ENCODE measurements around the gene SEMA3B. TPM values are rescaled to one million over a fixed set of nuclear protein-coding genes. Genes with fewer than 3 reads are reported as not detected.

The SEMA3B gene
- total and polyA plus RNA-seq, 2 of the 4 experiments (the other 2 are of a cell fraction), result 4.3 to 29.3 TPM

- ChIA-PET POLR2A (ENCODE audit: unreplicated experiment) (no interaction called here), CTCF (no interaction called here)
- no TSS peak for BruUV-seq (replicated peaks)
- ATAC-seq (ENCODE audit: low read depth) (no peak), DNase-seq (no peak)
- Histone ChIP-seq H3K4ac (ENCODE audit: low read depth, low read length) (no peak overlapping the region), H3K9me3 (ENCODE audit: control insufficient read depth, insufficient read depth, low read length) (no peaks in the 10 kb centered on the region), H4K91ac (ENCODE audit: insufficient read depth, low read depth, low read length) (no peak overlapping the region), H3K14ac (replicated peaks; ENCODE audit: low read depth, low read length) (no peak overlapping the region), H2BK15ac (ENCODE audit: low read depth, low read length) (no peak overlapping the region), H3K23ac (ENCODE audit: low read depth, low read length) (0 out of 2 replicates have a peak overlapping the region, but pooled peaks have one; percentile 8), H4K5ac (ENCODE audit: low read depth, low read length) (no peak overlapping the region), H2AK5ac (ENCODE audit: low read depth, low read length) (no peak overlapping the region; the same call in 1 of the 2 replicates), H2BK20ac (ENCODE audit: low read depth, low read length) (no peak overlapping the region), H3K4me2 (ENCODE audit: low read depth, low read length) (no peak overlapping the region), H3K36me3 (ENCODE audit: control insufficient read depth, insufficient read depth, low read length) (peaks cover 25% of the 10 kb centered on the region), H4K8ac (ENCODE audit: low read depth in 2 of 2, low read length in 2 of 2) (peak overlapping the region in 1 of 2 experiments; percentile 20; a peak in 1 of 4 replicates), H3K27ac (ENCODE audit: insufficient read depth, low read length) (no peak overlapping the region; the same call in 1 of the 2 replicates), H3K4me3 (ENCODE audit: insufficient read depth, low read depth, low read length) (no peak overlapping the region), H2AFZ (replicated peaks; ENCODE audit: low read length, poor library complexity) (no peak overlapping the region), H3K27me3 (ENCODE audit: control insufficient read depth, insufficient read depth, low read length) (no peaks in the 10 kb centered on the region), H3K9me1 (ENCODE audit: insufficient read depth, low read length) (peaks cover 10% of the 10 kb centered on the region), H4K20me1 (ENCODE audit: insufficient read depth, low read length) (peaks cover 86% of the 10 kb centered on the region), H3K18ac (ENCODE audit: low read depth, low read length) (no peak overlapping the region), H2BK5ac (ENCODE audit: low read depth, low read length, poor library complexity, severe bottlenecking) (peak overlapping the region; percentile 12), H2BK120ac (ENCODE audit: low read depth, low read length) (no peak overlapping the region), H3K4me1 (ENCODE audit: control insufficient read depth, insufficient read depth, low read length) (peaks cover 54% of the 10 kb centered on the region), H3K9ac (ENCODE audit: low read depth, low read length) (no peak overlapping the region), H2AK9ac (replicated peaks; ENCODE audit: low read depth, low read length, poor library complexity) (peak overlapping the region; percentile 63), H3K56ac (ENCODE audit: extremely low read depth, insufficient read depth, low read length) (no peak overlapping the region), H3K79me1 (ENCODE audit: low read depth in 1 of 2, low read length in 2 of 2) (peaks cover 4 to 81% of the 10 kb centered on the region in 2 experiments; a peak in 3 of 4 replicates)
- TF ChIP-seq, protein P1, sequence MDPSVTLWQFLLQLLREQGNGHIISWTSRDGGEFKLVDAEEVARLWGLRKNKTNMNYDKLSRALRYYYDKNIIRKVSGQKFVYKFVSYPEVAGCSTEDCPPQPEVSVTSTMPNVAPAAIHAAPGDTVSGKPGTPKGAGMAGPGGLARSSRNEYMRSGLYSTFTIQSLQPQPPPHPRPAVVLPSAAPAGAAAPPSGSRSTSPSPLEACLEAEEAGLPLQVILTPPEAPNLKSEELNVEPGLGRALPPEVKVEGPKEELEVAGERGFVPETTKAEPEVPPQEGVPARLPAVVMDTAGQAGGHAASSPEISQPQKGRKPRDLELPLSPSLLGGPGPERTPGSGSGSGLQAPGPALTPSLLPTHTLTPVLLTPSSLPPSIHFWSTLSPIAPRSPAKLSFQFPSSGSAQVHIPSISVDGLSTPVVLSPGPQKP (IDR thresholded peaks at IDR 0.05; ENCODE audit: borderline replicate concordance, low read depth, low read length), result no peak
- TF ChIP-seq RAD21 (IDR thresholded peaks at IDR 0.05; ENCODE audit: low read length), result no peak
- no peak for TF ChIP-seq SMC3 (IDR thresholded peaks at IDR 0.05; ENCODE audit: low read depth, low read length)
- TF ChIP-seq CEBPB (IDR thresholded peaks at IDR 0.05; ENCODE audit: low read depth, low read length), result no peak
- no peak for TF ChIP-seq USF2 (IDR thresholded peaks at IDR 0.05; ENCODE audit: low read depth, low read length)
- TF ChIP-seq MAFK (IDR thresholded peaks at IDR 0.05; ENCODE audit: low read depth, low read length), result no peak
- no peak for TF ChIP-seq MXI1 (IDR thresholded peaks at IDR 0.05; ENCODE audit: borderline replicate concordance, low read depth, low read length)
- TF ChIP-seq BHLHE40 (IDR thresholded peaks at IDR 0.05; ENCODE audit: low read depth, low read length), result no peak
- no peak for TF ChIP-seq POLR2A (IDR thresholded peaks at IDR 0.05; ENCODE audit: low read depth, low read length)
- no peak for TF ChIP-seq RFX5 (IDR thresholded peaks at IDR 0.05; ENCODE audit: low read depth, low read length)
- TF ChIP-seq RCOR1 (IDR thresholded peaks at IDR 0.05; ENCODE audit: insufficient replicate concordance, low read length), result no peak
- TF ChIP-seq MAZ (IDR thresholded peaks at IDR 0.05; ENCODE audit: borderline replicate concordance, low read depth, low read length), result no peak
- TF ChIP-seq NFE2L2 (IDR thresholded peaks at IDR 0.05; ENCODE audit: low read depth, low read length), result no peak
- TF ChIP-seq CTCF (conservative IDR thresholded peaks at IDR 0.05; ENCODE audit: low read depth, low read length), result no peak
- no peak for TF ChIP-seq FOS (IDR thresholded peaks at IDR 0.05; ENCODE audit: low read depth, low read length)
- TF ChIP-seq CHD1 (IDR thresholded peaks at IDR 0.05; ENCODE audit: low read depth, low read length), result no peak
- no CpG with 5 or more reads among the region's 3 CpGs for WGBS, 2 experiments (ENCODE audit: extremely low coverage in 2 of 2, insufficient read length in 1 of 2)
- dilution Hi-C loops (cut with HindIII; ENCODE audit: low sequenced_read_pairs, unreplicated experiment) (no loop called here), in situ Hi-C loops (cut with MboI; ENCODE audit: low sequenced_read_pairs) (no loop called here), intact Hi-C loops (cut with micrococcal nuclease) (no loop called here)
These were observed 26.6 kb upstream of the SEMA3B start for GRCh38 chr3:50242381-50242770.
